Tongue (tissue), 2 donors: ENCODE data around the gene MIGA1. TPM values are rescaled to one million over a fixed set of nuclear protein-coding genes. Genes with fewer than 3 reads are reported as not detected.
A peak's percentile ranks its signal among the peaks of the same experiment; 100 is the strongest.
"Not testable (repeated sequence)": the region's sequence is repeated elsewhere in the genome, so short reads cannot be mapped to it uniquely, and the experiment has no call there.

Source experiments
- DNase-seq: peaks from one replicate; pipeline ENCODE4 v3.0.0-alpha.2; 2015
- total RNA-seq: library from RNA; depleted of rRNA; stranded (reverse); fragments of >200 nt; gene quantifications from one replicate; pipeline ENCODE4 v1.2.3, GENCODE V29; 2014

MIGA1 gene
- total RNA-seq, 1 donor from 2014 or later = 21.5 TPM

GRCh38 chr1:77850082-77850481 is 70.6 kb downstream of the MIGA1 start:
- no peak for DNase-seq

GRCh38 chr1:77857552-77857951 is 78.1 kb downstream of the MIGA1 start:
- no peak for DNase-seq

- no peak for DNase-seq
These were observed 79.3 kb downstream of the MIGA1 start for GRCh38 chr1:77858725-77859124.

- DNase-seq = no peak
These were observed 79.8 kb downstream of the MIGA1 start for GRCh38 chr1:77859248-77859647.

- DNase-seq = no peak
These were observed 86.8 kb downstream of the MIGA1 start for GRCh38 chr1:77866296-77866695.

GRCh38 chr1:77872645-77873044 is 93.2 kb downstream of the MIGA1 start:
- no peak for DNase-seq

- no peak for DNase-seq
These were observed 94.0 kb downstream of the MIGA1 start for GRCh38 chr1:77873461-77873860.

GRCh38 chr1:77874804-77875445 is 95.5 kb downstream of the MIGA1 start:
- no peak for DNase-seq

- no peak for DNase-seq
These were observed 97.4 kb downstream of the MIGA1 start for GRCh38 chr1:77876884-77877283.

GRCh38 chr1:77881061-77881460 is 101.6 kb downstream of the MIGA1 start:
- no peak for DNase-seq

GRCh38 chr1:77882411-77882810 is 103.0 kb downstream of the MIGA1 start:
- no peak for DNase-seq

GRCh38 chr1:77888081-77888780 is 108.8 kb downstream of the MIGA1 start, which contains the start of gene NEXN:
Gene NEXN (plus strand): TSS chr1:77888624. CDS start chr1:77916107, 27,483 bp downstream.
- DNase-seq = peak; percentile 95

- DNase-seq = peak; percentile 83
These were observed 109.6 kb downstream of the MIGA1 start for GRCh38 chr1:77888781-77889642.

GRCh38 chr1:77889671-77890070 is 110.2 kb downstream of the MIGA1 start:
- peak; percentile 50 for DNase-seq

- no peak for DNase-seq
These were observed 111.8 kb downstream of the MIGA1 start for GRCh38 chr1:77891200-77891599.

GRCh38 chr1:77899647-77900320 is 120.3 kb downstream of the MIGA1 start:
- no peak for DNase-seq

- peak; percentile 68 for DNase-seq
These were observed 121.3 kb downstream of the MIGA1 start for GRCh38 chr1:77900687-77901293.

- DNase-seq = no peak
These were observed 126.2 kb downstream of the MIGA1 start for GRCh38 chr1:77905603-77906002.

- DNase-seq = no peak
These were observed 126.6 kb downstream of the MIGA1 start for GRCh38 chr1:77906019-77906545.

- DNase-seq = no peak
These were observed 127.2 kb downstream of the MIGA1 start for GRCh38 chr1:77906624-77907023.

- DNase-seq = no peak
These were observed 130.7 kb downstream of the MIGA1 start for GRCh38 chr1:77910116-77910515.

- not testable (repeated sequence) for DNase-seq
These were observed 139.5 kb downstream of the MIGA1 start for GRCh38 chr1:77918918-77919317.
